ENCODE measurements around the gene YEATS4. TPM values are rescaled to one million over a fixed set of nuclear protein-coding genes. Genes with fewer than 3 reads are reported as not detected.

The YEATS4 gene
- total and polyA plus RNA-seq, 2 donors (not counting 1 experiment from before 2014, with no cell fraction given) = 17.7 to 18.0 TPM

GRCh38 chr12:69343885-69344612 is 15.5 kb upstream of the YEATS4 start:
- CTCF ChIA-PET = interaction anchor here (0.6 to 6.8 kb wide), 2 partner anchors 14 to 86 kb away, joined by 4 to 31 read pairs; no protein-coding TSS in a partner anchor
- H3K9ac ChIP-seq (ENCODE audit: low read length) = no peak overlapping the region

GRCh38 chr12:69345077-69345476 is 14.5 kb upstream of the YEATS4 start:
- no peaks in the 10 kb centered on the region for H3K9me3 Mint-ChIP-seq (ENCODE audit: insufficient read depth)
- POLR2A ChIA-PET = no interaction called here

More at GRCh38 chr12:69343885-69344612, 15.5 kb upstream of the YEATS4 start:
- TF ChIP-seq, protein P1, sequence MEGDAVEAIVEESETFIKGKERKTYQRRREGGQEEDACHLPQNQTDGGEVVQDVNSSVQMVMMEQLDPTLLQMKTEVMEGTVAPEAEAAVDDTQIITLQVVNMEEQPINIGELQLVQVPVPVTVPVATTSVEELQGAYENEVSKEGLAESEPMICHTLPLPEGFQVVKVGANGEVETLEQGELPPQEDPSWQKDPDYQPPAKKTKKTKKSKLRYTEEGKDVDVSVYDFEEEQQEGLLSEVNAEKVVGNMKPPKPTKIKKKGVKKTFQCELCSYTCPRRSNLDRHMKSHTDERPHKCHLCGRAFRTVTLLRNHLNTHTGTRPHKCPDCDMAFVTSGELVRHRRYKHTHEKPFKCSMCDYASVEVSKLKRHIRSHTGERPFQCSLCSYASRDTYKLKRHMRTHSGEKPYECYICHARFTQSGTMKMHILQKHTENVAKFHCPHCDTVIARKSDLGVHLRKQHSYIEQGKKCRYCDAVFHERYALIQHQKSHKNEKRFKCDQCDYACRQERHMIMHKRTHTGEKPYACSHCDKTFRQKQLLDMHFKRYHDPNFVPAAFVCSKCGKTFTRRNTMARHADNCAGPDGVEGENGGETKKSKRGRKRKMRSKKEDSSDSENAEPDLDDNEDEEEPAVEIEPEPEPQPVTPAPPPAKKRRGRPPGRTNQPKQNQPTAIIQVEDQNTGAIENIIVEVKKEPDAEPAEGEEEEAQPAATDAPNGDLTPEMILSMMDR (IDR thresholded peaks at IDR 0.05) = no peak
- no peak for TF ChIP-seq EZH2 (IDR thresholded peaks at IDR 0.05; ENCODE audit: borderline replicate concordance, insufficient read depth, low read depth, low read length, poor library complexity, severe bottlenecking)
- intact Hi-C loops (cut with micrococcal nuclease) = no loop called here
- Histone ChIP-seq H3K4me1 (ENCODE audit: control insufficient read depth in 2 of 2, insufficient read depth in 2 of 2, low read length in 2 of 2) (peaks cover 8 to 9% of the 10 kb centered on the region in 2 donors), H3K9me3 (ENCODE audit: control extremely low read depth in 1 of 3, control insufficient read depth in 2 of 3, insufficient read depth in 1 of 3, low read length in 2 of 3) (no peaks in the 10 kb centered on the region), H3K36me3 (replicated peaks in 1 of 2; ENCODE audit: control extremely low read depth in 1 of 2, control insufficient read depth in 1 of 2, extremely low read depth in 1 of 2, insufficient read depth in 2 of 2, low read length in 1 of 2) (no peaks in the 10 kb centered on the region), H3K27ac (ENCODE audit: low read length in 2 of 2) (no peak overlapping the region), H3K4me3 (ENCODE audit: control extremely low read depth in 1 of 5, extremely low read depth in 1 of 5, insufficient read depth in 1 of 5, low read depth in 2 of 5, low read length in 4 of 5) (no peak overlapping the region), H2AFZ (ENCODE audit: insufficient read depth, low read depth, low read length, poor library complexity, severe bottlenecking) (no peak overlapping the region), H3K4me2 (replicated peaks; ENCODE audit: low read depth, low read length, poor library complexity, severe bottlenecking) (no peak overlapping the region), H4K20me1 (ENCODE audit: control insufficient read depth, insufficient read depth, low read length, poor library complexity, severe bottlenecking) (no peaks in the 10 kb centered on the region), H3K79me2 (ENCODE audit: control insufficient read depth, insufficient read depth, low read length) (no peaks in the 10 kb centered on the region), H3K27me3 (replicated peaks in 1 of 4; ENCODE audit: control extremely low read depth in 1 of 4, control insufficient read depth in 3 of 4, insufficient read depth in 4 of 4, low read length in 3 of 4) (peaks cover 0 to 7% (median 0%) of the 10 kb centered on the region in 4 experiments)
- H3K4me1 Mint-ChIP-seq = peaks cover 7% of the 10 kb centered on the region
- no peak overlapping the region for H3K4me3 Mint-ChIP-seq
- DNase-seq (no peak), ATAC-seq (ENCODE audit: low read depth) (no peak)
- no peaks in the 10 kb centered on the region for H3K27me3 Mint-ChIP-seq
- WGBS (ENCODE audit: insufficient coverage) = 50% methylated on average over 2 of the region's 3 CpGs
- POLR2A ChIA-PET = no interaction called here
- H3K27ac Mint-ChIP-seq = no peak overlapping the region
- H3K9me3 Mint-ChIP-seq (ENCODE audit: insufficient read depth) = no peaks in the 10 kb centered on the region

More at GRCh38 chr12:69345077-69345476, 14.5 kb upstream of the YEATS4 start:
- H3K27me3 Mint-ChIP-seq = no peaks in the 10 kb centered on the region
- H3K79me2 ChIP-seq (ENCODE audit: control insufficient read depth, insufficient read depth, low read length) = no peaks in the 10 kb centered on the region
- CTCF ChIA-PET = no interaction called here
- H3K4me3 ChIP-seq (ENCODE audit: control extremely low read depth in 1 of 5, extremely low read depth in 1 of 5, insufficient read depth in 1 of 5, low read depth in 2 of 5, low read length in 4 of 5) = no peak overlapping the region
- no peaks in the 10 kb centered on the region for H4K20me1 ChIP-seq (ENCODE audit: control insufficient read depth, insufficient read depth, low read length, poor library complexity, severe bottlenecking)
- intact Hi-C loops (cut with micrococcal nuclease) = no loop called here
- no peak for TF ChIP-seq EZH2 (IDR thresholded peaks at IDR 0.05; ENCODE audit: borderline replicate concordance, insufficient read depth, low read depth, low read length, poor library complexity, severe bottlenecking)
- TF ChIP-seq, protein P1 (IDR thresholded peaks at IDR 0.05) = no peak
- H3K27ac Mint-ChIP-seq = no peak overlapping the region
- no peak overlapping the region for H2AFZ ChIP-seq (ENCODE audit: insufficient read depth, low read depth, low read length, poor library complexity, severe bottlenecking)
- H3K4me3 Mint-ChIP-seq = no peak overlapping the region
- no peak overlapping the region for H3K4me2 ChIP-seq (replicated peaks; ENCODE audit: low read depth, low read length, poor library complexity, severe bottlenecking)
- H3K27me3 ChIP-seq (replicated peaks in 1 of 4; ENCODE audit: control extremely low read depth in 1 of 4, control insufficient read depth in 3 of 4, insufficient read depth in 4 of 4, low read length in 3 of 4) = peaks cover 0 to 7% (median 0%) of the 10 kb centered on the region in 4 experiments
- DNase-seq (no peak), ATAC-seq (ENCODE audit: low read depth) (no peak)
- H3K4me1 Mint-ChIP-seq = peaks cover 6% of the 10 kb centered on the region
- peaks cover 6 to 8% of the 10 kb centered on the region in 2 donors for H3K4me1 ChIP-seq (ENCODE audit: control insufficient read depth in 2 of 2, insufficient read depth in 2 of 2, low read length in 2 of 2)
- H3K9me3 ChIP-seq (ENCODE audit: control extremely low read depth in 1 of 3, control insufficient read depth in 2 of 3, insufficient read depth in 1 of 3, low read length in 2 of 3) = no peaks in the 10 kb centered on the region
- no peak overlapping the region for H3K27ac ChIP-seq (ENCODE audit: low read length in 2 of 2)
- 95% methylated on average over 2 of the region's 2 CpGs for WGBS (ENCODE audit: insufficient coverage)
- H3K9ac ChIP-seq (ENCODE audit: low read length) = no peak overlapping the region
- H3K36me3 ChIP-seq (replicated peaks in 1 of 2; ENCODE audit: control extremely low read depth in 1 of 2, control insufficient read depth in 1 of 2, extremely low read depth in 1 of 2, insufficient read depth in 2 of 2, low read length in 1 of 2) = no peaks in the 10 kb centered on the region
